Lung microvascular endothelial cell (primary cell): ENCODE measurements around the gene TTC7B. TPM values are rescaled to one million over a fixed set of nuclear protein-coding genes. Genes with fewer than 3 reads are reported as not detected.

Experiments used
- DNase-seq, 2 donors: peaks; one replicate each; pipeline versions ENCODE4 v3.0.0 to v3.0.0-alpha.2; 2010; ENCODE audit warnings: low read depth in 2 of 2
- total RNA-seq: library from RNA; depleted of rRNA; stranded (reverse); fragments of >200 nt; gene quantifications from 2 replicates; pipeline ENCODE4 v1.2.1, GENCODE V29; 2014

Gene TTC7B
- total RNA-seq, 1 donor from 2014 or later, result 14.7 TPM

DNA sequence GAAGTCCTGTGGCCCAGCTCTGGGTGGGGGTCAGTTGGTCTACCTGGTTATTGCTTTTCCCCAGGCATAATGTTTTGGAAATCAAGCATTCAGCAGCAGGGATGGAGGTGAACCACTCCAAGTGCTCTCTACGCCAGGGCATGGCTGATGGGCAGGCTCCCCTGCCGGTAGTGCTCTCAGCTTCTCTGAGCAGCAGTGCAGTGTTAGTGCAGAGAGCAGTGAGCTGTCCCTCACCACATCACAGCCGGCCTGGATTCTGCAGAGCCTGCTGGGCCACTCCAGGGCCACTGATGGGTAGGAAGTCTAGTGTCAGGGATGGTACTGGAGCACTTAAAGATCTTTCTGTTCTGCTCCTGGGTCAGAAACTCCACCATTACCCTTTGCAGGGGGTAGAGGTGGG is 268.3 kb downstream of the TTC7B start:
- DNase-seq, result no peak

GRCh38 chr14:90547250-90547649 is 269.0 kb downstream of the TTC7B start:
- no peak for DNase-seq

DNA sequence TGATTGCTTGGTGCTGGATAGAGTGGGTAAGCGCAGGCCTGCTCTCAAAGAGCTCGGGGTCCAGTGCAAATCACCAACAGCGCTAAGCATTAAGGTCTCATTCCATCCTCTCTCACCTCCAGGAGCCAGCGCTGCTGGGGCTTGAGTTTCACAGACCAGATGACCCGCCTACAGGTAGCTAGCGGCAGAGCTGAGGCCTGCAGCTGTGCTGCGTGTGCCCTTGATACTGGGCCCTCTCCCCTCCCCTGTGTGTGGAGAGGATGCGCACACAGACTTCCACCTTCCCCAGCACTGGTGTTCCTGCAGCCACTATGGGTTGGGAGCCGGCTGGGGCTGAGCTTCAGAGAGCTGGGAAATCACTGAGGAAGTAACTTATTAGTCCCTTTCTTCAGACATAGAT is 269.5 kb downstream of the TTC7B start:
- no peak for DNase-seq

DNA sequence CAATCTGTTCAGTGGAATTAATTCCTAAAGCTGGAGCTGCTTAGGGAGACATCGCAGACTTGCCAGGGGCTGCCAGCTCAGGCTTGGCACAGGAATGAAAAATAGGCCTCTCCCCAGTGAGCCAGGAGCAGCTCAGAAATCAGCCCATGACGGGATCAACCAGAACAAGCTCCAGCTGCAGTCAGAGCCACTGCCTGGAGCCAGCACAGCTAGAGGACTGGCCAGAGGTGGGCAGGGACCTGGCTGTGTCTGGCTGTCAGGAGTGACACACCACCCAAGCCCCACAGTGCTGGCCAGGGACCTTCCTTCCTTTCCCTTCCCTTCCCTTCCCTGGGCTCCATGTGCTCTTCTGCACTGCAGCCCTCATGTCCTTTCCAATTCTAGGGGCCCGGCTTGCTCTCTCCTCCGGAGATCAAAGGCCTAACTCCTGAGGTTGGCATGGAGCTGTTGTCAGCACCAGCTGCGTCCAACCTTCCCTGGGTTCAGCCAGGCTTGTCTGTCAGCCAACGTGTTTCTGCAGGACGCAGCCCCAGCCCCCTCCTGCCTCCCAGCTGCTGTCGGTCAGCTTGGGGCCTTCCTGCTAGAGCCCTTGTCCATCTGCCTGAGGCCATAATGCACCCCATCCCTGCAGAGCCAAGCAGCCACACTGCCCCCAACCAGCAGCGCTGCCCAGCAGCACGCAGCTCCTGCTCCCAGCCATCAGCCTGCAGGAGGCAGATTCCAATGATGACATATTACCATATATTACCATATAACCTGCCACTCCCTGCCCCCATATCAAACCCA is 270.1 kb downstream of the TTC7B start:
- peak in 1 of 2 donors; percentile 48 for DNase-seq

DNA sequence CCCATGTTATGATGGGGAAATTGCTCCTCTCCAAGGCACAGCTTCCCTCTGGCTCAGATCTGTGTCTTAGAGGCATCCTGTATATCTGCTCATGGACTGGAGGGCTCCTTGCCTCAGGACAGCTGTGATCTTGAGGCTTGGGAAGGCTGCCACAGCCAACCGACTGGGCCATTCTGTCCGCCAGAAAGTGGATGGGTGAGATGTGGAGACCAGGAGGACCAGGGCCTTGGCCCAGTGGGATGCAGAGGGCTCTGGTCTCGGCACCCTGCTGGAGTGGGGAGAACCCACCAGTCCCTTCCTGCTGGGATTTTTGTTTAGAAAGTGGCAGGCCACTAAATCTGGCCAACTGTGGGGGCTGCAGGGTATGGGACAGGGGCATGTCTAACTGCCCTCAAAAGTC is 270.8 kb downstream of the TTC7B start:
- DNase-seq, result no peak

- DNase-seq, result no peak
These were observed 271.3 kb downstream of the TTC7B start for GRCh38 chr14:90544971-90545370.

GRCh38 chr14:90544566-90544965 is 271.7 kb downstream of the TTC7B start:
- DNase-seq, result no peak

GRCh38 chr14:90543876-90544275 is 272.4 kb downstream of the TTC7B start:
- DNase-seq, result no peak

GRCh38 chr14:90541076-90541634 is 275.1 kb downstream of the TTC7B start:
- DNase-seq, result no peak

DNA sequence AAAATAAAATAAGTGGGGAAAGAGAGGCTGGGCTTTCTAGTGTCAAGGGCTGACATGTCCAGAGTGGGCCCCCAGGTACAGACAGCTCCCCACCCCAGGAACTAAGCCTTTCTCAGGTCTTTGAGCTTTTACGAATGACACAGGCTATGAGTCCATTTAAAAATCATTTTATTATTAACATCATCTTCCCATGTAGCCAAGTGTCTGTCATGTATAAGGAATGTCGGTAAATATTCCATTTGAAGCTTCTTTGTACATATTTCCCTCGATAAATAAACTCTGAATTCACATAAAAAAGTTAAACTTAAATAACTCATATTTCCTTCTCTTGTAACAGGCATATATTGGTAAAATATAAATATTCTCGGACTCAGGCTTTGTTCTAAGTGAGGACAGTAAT is 275.8 kb downstream of the TTC7B start:
- no peak for DNase-seq

DNA sequence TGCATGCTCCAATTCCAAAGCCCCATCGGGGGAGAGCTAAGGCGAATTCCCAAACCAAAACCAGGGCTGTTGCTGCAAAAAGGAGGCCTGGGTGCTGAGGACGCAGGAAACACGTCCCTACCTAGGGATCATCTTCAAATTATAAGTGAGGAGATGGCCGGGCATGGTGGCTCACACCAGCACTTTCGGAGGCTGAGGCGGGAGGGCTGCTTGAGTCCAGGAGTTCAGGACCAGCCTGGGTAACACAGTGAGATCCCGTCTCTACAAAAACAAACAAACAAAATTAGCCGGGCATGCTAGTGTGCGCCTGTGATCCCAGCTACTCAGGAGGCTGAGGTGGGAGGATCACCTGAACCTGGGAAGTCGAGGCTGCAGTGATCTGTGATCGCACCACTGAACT is 276.2 kb downstream of the TTC7B start:
- DNase-seq, result no peak

DNA sequence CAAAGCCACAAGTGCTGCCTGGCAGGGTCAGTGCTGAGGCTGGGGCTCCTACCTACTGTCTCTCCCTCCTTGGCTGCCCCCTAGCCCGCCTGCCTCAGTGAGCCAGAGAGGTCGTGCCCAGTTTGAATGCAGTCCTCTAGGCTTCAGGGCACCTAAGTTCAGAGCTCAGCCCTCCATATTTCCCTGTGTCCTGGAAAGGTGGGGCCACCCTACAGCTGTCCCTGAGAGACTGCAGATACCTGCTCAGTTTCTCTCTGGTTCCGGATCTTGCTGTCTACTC is 276.8 kb downstream of the TTC7B start:
- no peak for DNase-seq

- DNase-seq, result no peak
These were observed 277.3 kb downstream of the TTC7B start for GRCh38 chr14:90538716-90539495.

DNA sequence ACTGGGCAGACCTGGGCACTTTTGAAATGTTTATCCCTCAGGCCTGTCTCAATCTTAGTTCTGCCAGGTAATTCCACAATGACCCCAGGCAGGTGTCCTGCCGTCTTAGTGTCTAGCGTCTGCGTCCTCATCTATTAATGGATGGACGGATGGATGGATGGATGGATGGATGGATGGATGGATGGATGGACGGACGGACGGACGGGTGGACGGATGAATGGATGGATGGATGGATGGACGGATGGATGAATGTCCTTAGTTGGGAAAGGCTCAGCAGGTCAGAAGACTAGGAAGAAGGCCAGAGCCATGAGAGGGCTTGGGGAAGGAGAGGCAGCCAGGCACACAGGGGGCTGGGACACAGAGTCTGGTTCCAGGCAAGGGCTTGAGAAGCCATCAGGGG is 278.1 kb downstream of the TTC7B start:
- DNase-seq, result no peak

DNA sequence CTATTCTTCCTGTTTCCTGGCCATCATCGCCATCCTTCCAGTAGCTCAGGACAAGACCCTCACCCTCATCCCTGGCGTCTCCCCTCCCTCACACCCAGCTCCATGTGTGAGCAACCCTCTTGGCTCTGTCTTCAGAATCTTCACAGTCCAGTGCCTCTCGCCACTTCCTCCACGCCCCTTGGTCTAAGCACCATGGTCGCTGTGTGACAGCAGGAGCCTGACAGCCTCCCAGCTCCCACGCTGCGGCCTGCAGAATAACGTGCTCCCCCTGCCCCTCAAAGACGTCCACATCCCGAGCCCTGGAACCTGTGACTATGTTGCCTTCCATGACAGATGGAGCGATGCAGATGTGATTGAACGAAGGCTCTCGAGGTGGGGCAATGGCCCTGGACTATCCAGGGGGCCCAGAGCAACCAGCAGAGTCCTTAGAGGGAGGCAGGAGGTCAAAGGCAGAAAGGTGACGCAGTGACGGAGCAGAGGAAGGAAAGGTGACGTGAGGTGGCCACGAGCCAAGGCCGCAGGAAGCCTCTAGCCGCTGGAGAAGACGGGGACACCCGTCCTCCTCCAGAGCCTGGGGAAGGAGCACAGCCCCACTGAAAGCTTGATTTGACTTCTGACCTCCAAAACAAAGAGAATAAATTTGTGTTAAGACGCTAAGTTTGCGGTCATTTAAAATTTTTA is 279.6 kb downstream of the TTC7B start:
- peak; percentile 42 to 48 for DNase-seq

- no peak for DNase-seq
These were observed 280.1 kb downstream of the TTC7B start for GRCh38 chr14:90536092-90536491.

DNA sequence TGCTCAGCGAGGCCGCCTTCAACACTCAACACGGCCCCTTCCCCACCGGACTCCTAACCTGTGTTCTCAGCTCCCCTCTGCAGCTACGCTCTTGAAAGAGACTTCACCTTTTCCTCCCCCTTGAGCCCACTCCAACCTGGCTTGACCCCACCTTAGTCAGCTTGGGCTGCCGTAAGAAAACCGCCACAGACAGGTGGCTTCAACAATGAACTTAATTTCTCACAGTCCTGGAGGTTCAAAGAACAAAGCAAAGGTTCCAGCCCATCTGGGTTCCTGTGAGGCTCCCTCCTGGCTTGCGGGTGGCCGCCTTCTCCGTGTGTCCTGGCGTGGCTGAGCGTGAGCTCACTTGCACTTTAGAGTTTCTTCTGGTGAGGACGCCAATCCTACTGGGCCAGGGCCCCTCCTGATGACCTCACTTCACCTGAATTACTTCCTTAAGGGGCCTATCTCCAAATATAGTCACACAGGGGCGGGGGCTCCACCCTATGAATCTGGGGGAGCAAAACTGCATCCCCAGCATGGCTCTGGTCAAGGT is 280.6 kb downstream of the TTC7B start:
- no peak for DNase-seq

DNA sequence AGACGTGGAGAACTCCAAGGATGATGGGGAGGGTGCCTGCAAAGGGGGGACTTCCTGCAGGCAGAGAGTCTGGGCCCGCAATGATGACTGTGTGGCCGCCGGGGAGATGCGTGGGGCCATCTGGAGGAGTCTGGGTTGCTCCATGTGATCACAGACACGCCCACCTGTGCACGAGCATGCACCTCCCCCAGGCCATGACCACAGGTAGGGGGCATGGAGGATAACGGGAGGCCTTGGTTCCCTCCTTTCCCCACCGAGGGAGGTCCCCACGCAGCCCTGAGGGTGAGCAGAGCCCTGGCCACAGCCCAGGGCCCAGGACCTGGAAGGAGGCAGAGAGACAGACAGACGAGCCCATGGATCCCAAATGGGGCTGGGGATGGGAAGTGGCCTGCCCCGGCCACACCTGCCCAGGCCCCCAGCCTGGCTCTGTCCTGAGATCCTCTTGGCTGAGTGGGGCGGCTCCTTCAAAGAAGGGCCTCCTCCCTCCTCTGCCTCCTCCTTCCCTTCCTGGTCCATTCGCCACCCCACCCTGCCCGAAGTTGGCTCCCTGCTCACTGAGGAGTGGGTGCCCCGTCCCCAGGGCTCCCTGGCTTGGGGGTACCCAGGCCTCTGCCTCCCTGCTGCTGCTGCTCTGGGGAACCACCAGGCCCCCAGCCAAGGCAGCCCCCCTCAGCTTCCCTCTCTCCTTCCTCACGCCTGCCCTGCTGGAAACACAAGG is 281.2 kb downstream of the TTC7B start:
- no peak for DNase-seq

DNA sequence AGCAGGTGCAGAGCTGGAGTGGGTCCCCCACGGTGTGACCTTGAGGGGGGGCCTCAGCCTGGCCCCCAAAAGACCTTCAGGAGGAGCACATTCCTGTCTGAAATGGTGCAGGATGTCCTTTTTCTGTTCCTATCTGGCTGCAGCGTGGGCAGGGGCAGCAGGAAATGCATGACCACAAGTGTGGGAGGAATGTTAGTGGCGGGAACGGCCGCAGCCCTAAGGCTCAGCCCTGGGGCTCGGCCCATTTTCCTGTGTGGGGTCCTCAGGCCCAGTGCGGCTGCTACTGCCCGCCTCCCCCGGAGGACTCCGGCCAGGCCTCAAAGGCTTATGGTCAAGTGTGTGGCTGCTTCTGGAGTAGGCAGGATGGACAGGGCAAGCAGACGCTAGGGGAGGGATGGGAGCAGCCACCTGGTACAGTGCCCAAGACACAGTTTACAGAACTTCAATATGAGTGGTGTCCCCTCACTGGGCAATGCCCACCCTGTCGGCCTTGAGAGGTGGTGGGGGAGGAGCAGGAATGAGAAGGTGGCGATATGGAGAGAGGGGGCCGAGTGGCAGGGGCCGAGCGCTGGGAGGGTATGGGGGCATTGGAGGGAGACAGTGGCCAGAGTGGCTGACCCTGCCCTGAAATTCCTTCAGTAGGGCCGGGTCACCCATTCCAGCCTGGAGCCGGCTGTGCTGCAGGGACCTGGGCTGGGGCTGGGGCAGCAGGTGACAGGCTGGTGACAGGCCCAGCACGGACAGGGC is 282.0 kb downstream of the TTC7B start:
- DNase-seq, result peak in 1 of 2 donors; percentile 31

GRCh38 chr14:90533591-90534021 is 282.6 kb downstream of the TTC7B start:
- peak in 1 of 2 donors; percentile 39 for DNase-seq
